WTC11 (cell line): ENCODE results near the gene GNB5. TPM values are rescaled to one million over a fixed set of nuclear protein-coding genes. Genes with fewer than 3 reads are reported as not detected.

Source experiments
- ATAC-seq: fragments of 200-7000 bp; cut with Tn5 transposase; 2 replicates; pipeline ENCODE4 v1.10.0; 2021; ENCODE audit warnings: mild to moderate bottlenecking, moderate library complexity
- CTCF ChIA-PET: fragments of 300-600 bp; sonication (Branson Sonifier 250); formaldehyde crosslinking; loops from one replicate; lab custom pipeline; 2021; ENCODE audit warnings: antibody characterized with exemption; lab: Charles Lee
- POLR2A ChIA-PET: fragments of 350-600 bp; sonication (Branson Sonifier 250); formaldehyde crosslinking; loops from one replicate; lab custom pipeline; 2021; ENCODE audit warnings: antibody characterized with exemption; lab: Charles Lee
- DNase-seq: peaks from one replicate; pipeline ENCODE4 v3.0.0; 2021; ENCODE audit warnings: low spot score
- H3K27ac Mint-ChIP-seq: 2 replicates; pipeline ENCODE4 v1.8.0; 2021; ENCODE audit warnings: mixed read lengths
- H3K27me3 Mint-ChIP-seq: 2 replicates; pipeline ENCODE4 v1.8.0; 2021; ENCODE audit warnings: low read depth, mild to moderate bottlenecking, moderate library complexity, mixed read lengths
- H3K36me3 Mint-ChIP-seq: 2 replicates; pipeline ENCODE4 v1.8.0; 2021; ENCODE audit warnings: mixed read lengths
- H3K4me1 Mint-ChIP-seq: 2 replicates; pipeline ENCODE4 v1.8.0; 2022; ENCODE audit warnings: mixed read lengths
- H3K4me3 Mint-ChIP-seq: 2 replicates; pipeline ENCODE4 v1.8.0; 2021; ENCODE audit warnings: mild to moderate bottlenecking, moderate library complexity, mixed read lengths
- H3K9me3 Mint-ChIP-seq: 2 replicates; pipeline ENCODE4 v1.8.0; 2021; ENCODE audit warnings: mixed read lengths
- AR ChIP-seq: fragments of 250-450 bp; sonication (Bioruptor Pico); IDR thresholded peaks from 2 replicates; pipeline ENCODE4 v1.9.0; 2021; ENCODE audit warnings: mild to moderate bottlenecking
- CTCF ChIP-seq: fragments of 200-600 bp; IDR thresholded peaks from 2 replicates; pipeline ENCODE4 v1.8.0; 2022; ENCODE audit warnings: antibody characterized with exemption
- ELF4 ChIP-seq: sonication (generic); formaldehyde crosslinking; IDR thresholded peaks from 2 replicates; pipeline ENCODE4 v1.8.1; 2022; ENCODE audit warnings: low read depth, mild to moderate bottlenecking, moderate library complexity, missing genetic modification reagents
- FOXJ3 ChIP-seq: sonication (generic); formaldehyde crosslinking; IDR thresholded peaks from 2 replicates; pipeline ENCODE4 v1.9.0; 2021; ENCODE audit warnings: missing genetic modification reagents, mild to moderate bottlenecking, borderline replicate concordance
- FOXP1 ChIP-seq: sonication (generic); formaldehyde crosslinking; IDR thresholded peaks from 2 replicates; pipeline ENCODE4 v1.8.0; 2022; ENCODE audit warnings: missing genetic modification reagents, mild to moderate bottlenecking, moderate library complexity, borderline replicate concordance
- FOXP4 ChIP-seq: sonication (generic); formaldehyde crosslinking; IDR thresholded peaks from 2 replicates; pipeline ENCODE4 v1.8.0; 2022; ENCODE audit warnings: mild to moderate bottlenecking, missing genetic modification reagents
- GABPB1 ChIP-seq: sonication (generic); formaldehyde crosslinking; IDR thresholded peaks from 2 replicates; pipeline ENCODE4 v1.8.1; 2023; ENCODE audit warnings: mild to moderate bottlenecking, missing genetic modification reagents
- GTF2I ChIP-seq: fragments of 250-450 bp; sonication (Bioruptor Pico); conservative IDR thresholded peaks from 2 replicates; pipeline ENCODE4 v1.4.0; 2021; ENCODE audit warnings: mild to moderate bottlenecking
- NFE2L1 ChIP-seq: sonication (generic); formaldehyde crosslinking; IDR thresholded peaks from 2 replicates; pipeline ENCODE4 v1.8.1; 2023; ENCODE audit warnings: missing genetic modification reagents
- NR2C2 ChIP-seq: sonication (generic); formaldehyde crosslinking; IDR thresholded peaks from 2 replicates; pipeline ENCODE4 v1.8.0; 2022; ENCODE audit warnings: mild to moderate bottlenecking, missing genetic modification reagents
- RELA ChIP-seq: sonication (generic); formaldehyde crosslinking; IDR thresholded peaks from 2 replicates; pipeline ENCODE4 v1.8.1; 2022; ENCODE audit warnings: missing genetic modification reagents, mild to moderate bottlenecking, borderline replicate concordance
- ZMAT4 ChIP-seq: fragments of 250-450 bp; sonication (Bioruptor Pico); IDR thresholded peaks from 2 replicates; pipeline ENCODE4 v1.9.0; 2021; ENCODE audit warnings: mild to moderate bottlenecking
- ZNF121 ChIP-seq: sonication (generic); formaldehyde crosslinking; IDR thresholded peaks from 2 replicates; pipeline ENCODE4 v1.8.0; 2023; ENCODE audit warnings: missing genetic modification reagents
- ZSCAN18 ChIP-seq: fragments of 250-450 bp; sonication (Bioruptor Pico); IDR thresholded peaks from 2 replicates; pipeline ENCODE4 v2.1.2; 2022; ENCODE audit warnings: mild to moderate bottlenecking, moderate library complexity
- total RNA-seq: library from RNA; stranded (reverse); gene quantifications from 3 replicates; pipeline ENCODE4 v1.2.3, GENCODE V29; 2021

GNB5 gene
- total RNA-seq, 1 experiment from 2014 or later = 37.0 TPM

GRCh38 chr15:52184721-52185120, 6.5 kb downstream of the GNB5 start:
- TF ChIP-seq ELF4 (CRISPR knock-in tag) = no peak
- TF ChIP-seq NR2C2 (CRISPR knock-in tag) = no peak
- no peak for TF ChIP-seq GABPB1
- POLR2A ChIA-PET = no interaction called here
- DNase-seq (no peak), ATAC-seq (no peak)
- H3K27ac Mint-ChIP-seq = no peak overlapping the region
- no peak overlapping the region for H3K4me3 Mint-ChIP-seq
- peaks cover 20% of the 10 kb centered on the region for H3K27me3 Mint-ChIP-seq
- no peaks in the 10 kb centered on the region for H3K9me3 Mint-ChIP-seq
- H3K36me3 Mint-ChIP-seq = no peaks in the 10 kb centered on the region
- CTCF ChIA-PET = interaction anchor here (1.1 to 7.5 kb wide), 11 partner anchors 10 to 551 kb away, joined by 4 to 80 read pairs (median 8); partner anchors contain the start of gene BCL2L10
- H3K4me1 Mint-ChIP-seq = peaks cover 10% of the 10 kb centered on the region

- DNase-seq = peak; percentile 57
- H3K27ac Mint-ChIP-seq = no peak overlapping the region
- POLR2A ChIA-PET = no interaction called here
- TF ChIP-seq CTCF (peak; percentile 64; the same call in 1 of the 2 replicates), RELA (no peak), ZMAT4 (CRISPR knock-in tag) (no peak), AR (CRISPR knock-in tag) (no peak)
- TF ChIP-seq, all 79 proteins: peak for 1
- no peaks in the 10 kb centered on the region for H3K36me3 Mint-ChIP-seq
- H3K4me1 Mint-ChIP-seq = peaks cover 14% of the 10 kb centered on the region
- no peak overlapping the region for H3K4me3 Mint-ChIP-seq
- ATAC-seq = no peak
- peaks cover 20% of the 10 kb centered on the region for H3K27me3 Mint-ChIP-seq
- CTCF ChIA-PET = interaction anchor here (0.7 to 7.5 kb wide), 20 partner anchors 9 to 552 kb away, joined by 3 to 80 read pairs (median 5); partner anchors contain the start of gene LEO1
- no peaks in the 10 kb centered on the region for H3K9me3 Mint-ChIP-seq
Measured at GRCh38 chr15:52183562-52184173, 7.5 kb downstream of the GNB5 start.

GRCh38 chr15:52181938-52182780, 9.0 kb downstream of the GNB5 start:
- peaks cover 27% of the 10 kb centered on the region for H3K4me1 Mint-ChIP-seq
- peaks cover 22% of the 10 kb centered on the region for H3K27me3 Mint-ChIP-seq
- ChIA-PET POLR2A (no interaction called here), CTCF (interaction anchor here (0.7 to 7.5 kb wide), 5 partner anchors 8 to 45 kb away, joined by 4 to 80 read pairs (median 8); no protein-coding TSS in a partner anchor)
- DNase-seq (no peak), ATAC-seq (no peak)
- H3K27ac Mint-ChIP-seq = no peak overlapping the region
- H3K9me3 Mint-ChIP-seq = no peaks in the 10 kb centered on the region
- no peaks in the 10 kb centered on the region for H3K36me3 Mint-ChIP-seq
- TF ChIP-seq NFE2L1 (CRISPR knock-in tag) = no peak
- no peak for TF ChIP-seq FOXP1
- no peak for TF ChIP-seq CTCF
- no peak for TF ChIP-seq NR2C2 (CRISPR knock-in tag)
- TF ChIP-seq ZSCAN18 (CRISPR knock-in tag) = no peak
- no peak for TF ChIP-seq FOXP4 (CRISPR knock-in tag)
- TF ChIP-seq ZNF121 (CRISPR knock-in tag) = no peak
- no peak for TF ChIP-seq GTF2I (CRISPR knock-in tag)
- TF ChIP-seq FOXJ3 (CRISPR knock-in tag) = no peak
- no peak overlapping the region for H3K4me3 Mint-ChIP-seq
